ENCODE measurements around the gene RNF207.
A peak's percentile ranks its signal among the peaks of the same experiment; 100 is the strongest.

GRCh38 chr1:6241887-6242740, 36.2 kb downstream of the RNF207 start:
- TF ChIP-seq CTCF (conservative IDR thresholded peaks at IDR 0.05; ENCODE audit: low read depth, low read length) (no peak), EZH2phosphoT487 (IDR thresholded peaks at IDR 0.05; ENCODE audit: borderline replicate concordance, low read length) (peak; percentile 30; the same call in 1 of the 2 replicates)

All from PC-3 (cell line).